Mesendoderm (in vitro differentiated cells): ENCODE data around the gene CIAO2A.

Experiments
- DNase-seq: peaks from one replicate; pipeline ENCODE4 v3.0.0; 2013
- H2AK5ac ChIP-seq: 2 replicates; pipeline ENCODE4 v1.6.1; 2013; ENCODE audit warnings: low read length, inconsistent platforms
- H2BK120ac ChIP-seq: 2 replicates; pipeline ENCODE4 v1.6.1; 2013; ENCODE audit warnings: low read depth, mild to moderate bottlenecking, low read length, moderate library complexity, mixed read lengths
- H2BK15ac ChIP-seq: replicated peaks from 2 replicates; pipeline ENCODE4 v1.6.1; 2013; ENCODE audit warnings: low read depth, mild to moderate bottlenecking, moderate library complexity
- H2BK5ac ChIP-seq: 2 replicates; pipeline ENCODE4 v1.6.1; 2013; ENCODE audit warnings: low read length, inconsistent platforms
- H3K18ac ChIP-seq: 2 replicates; pipeline ENCODE4 v1.6.1; 2013; ENCODE audit warnings: mild to moderate bottlenecking, low read length, mixed read lengths
- H3K23ac ChIP-seq: one replicate; pipeline ENCODE4 v1.6.1; 2013; ENCODE audit warnings: low read length
- H3K27ac ChIP-seq: 2 replicates; pipeline ENCODE4 v1.5.1; 2013; ENCODE audit warnings: low read depth, mild to moderate bottlenecking, inconsistent platforms, low read length, moderate library complexity
- H3K27me3 ChIP-seq: 2 replicates; pipeline ENCODE4 v1.6.1; 2013; ENCODE audit warnings: low read length, control low read depth, mild to moderate bottlenecking, inconsistent platforms; ENCODE audit not compliant: insufficient read depth, poor library complexity
- H3K36me3 ChIP-seq: 2 replicates; pipeline ENCODE4 v1.6.1; 2013; ENCODE audit warnings: low read length, inconsistent platforms; ENCODE audit not compliant: control insufficient read depth, insufficient read depth
- H3K4ac ChIP-seq: one replicate; pipeline ENCODE4 v1.6.1; 2013; ENCODE audit warnings: low read depth, mild to moderate bottlenecking, low read length, moderate library complexity
- H3K4me1 ChIP-seq: 2 replicates; pipeline ENCODE4 v1.6.1; 2013; ENCODE audit warnings: low read depth, low read length, inconsistent platforms; ENCODE audit not compliant: control insufficient read depth
- H3K4me2 ChIP-seq: 2 replicates; pipeline ENCODE4 v1.6.1; 2013; ENCODE audit warnings: low read length
- H3K4me3 ChIP-seq: 2 replicates; pipeline ENCODE4 v1.5.1; 2013; ENCODE audit warnings: mild to moderate bottlenecking, low read length
- H3K56ac ChIP-seq: one replicate; pipeline ENCODE4 v1.6.1; 2013; ENCODE audit warnings: low read length
- H3K79me1 ChIP-seq: 2 replicates; pipeline ENCODE4 v1.6.1; 2013; ENCODE audit warnings: low read length, inconsistent platforms
- H3K79me2 ChIP-seq: 2 replicates; pipeline ENCODE4 v1.6.1; 2013; ENCODE audit warnings: mild to moderate bottlenecking, low read length; ENCODE audit not compliant: control insufficient read depth, insufficient read depth
- H3K9ac ChIP-seq: 2 replicates; pipeline ENCODE4 v1.6.1; 2013; ENCODE audit warnings: low read length, inconsistent platforms
- H4K5ac ChIP-seq: one replicate; pipeline ENCODE4 v1.6.1; 2013; ENCODE audit warnings: low read length
- H4K8ac ChIP-seq: one replicate; pipeline ENCODE4 v1.6.1; 2013; ENCODE audit warnings: low read depth, mild to moderate bottlenecking, control low read depth, low read length, moderate library complexity
- WGBS: extraction: QIAGEN DNeasy Blood & Tissue Kit; methylation state at CpG from one replicate; pipeline ENCODE4 v1.1.7; 2013; ENCODE audit warnings: low lambda C conversion rate, missing lambda C conversion rate; ENCODE audit not compliant: insufficient coverage; ENCODE audit errors: extremely low coverage; 5-methylcytosine and 5-hydroxymethylcytosine counted together

CIAO2A gene

DNA sequence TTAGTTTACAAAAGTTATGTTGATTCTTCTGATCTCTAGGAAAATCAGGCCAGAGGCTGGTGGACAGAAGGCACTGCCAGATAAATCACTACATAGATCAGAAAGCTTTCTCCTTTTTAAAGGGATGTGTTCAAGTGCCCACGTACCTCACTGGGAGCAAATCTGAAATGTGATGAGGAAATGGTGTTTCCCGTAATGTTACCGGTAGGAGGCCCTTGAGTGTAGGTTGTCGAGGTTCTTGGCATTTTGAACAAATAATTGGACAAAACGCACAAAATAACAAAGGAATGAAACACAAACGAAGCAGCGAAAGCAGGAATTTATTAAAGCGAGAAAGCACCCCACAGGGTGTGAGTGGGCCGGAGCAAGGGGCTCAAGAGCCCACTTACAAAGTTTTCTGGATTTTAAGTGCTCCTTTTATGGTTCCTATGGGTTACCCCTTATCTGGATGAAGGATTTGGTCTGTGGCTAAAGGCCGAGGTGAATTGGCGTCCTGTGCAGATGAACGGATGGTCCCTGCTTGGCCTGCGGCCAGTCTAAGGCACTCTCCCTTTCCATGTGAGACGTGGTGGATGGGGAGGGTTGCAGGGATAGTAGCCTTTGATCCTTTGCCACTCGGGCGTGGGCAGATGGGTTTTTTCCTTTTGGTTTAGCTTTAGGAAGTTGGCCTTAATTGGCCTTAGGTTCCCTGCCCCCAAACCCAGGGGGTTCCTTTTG is 3.2 kb upstream of the CIAO2A start:
- H3K79me2 ChIP-seq = peaks cover 24% of the 10 kb centered on the region
- no peak overlapping the region for H2AK5ac ChIP-seq
- H2BK15ac ChIP-seq = no peak overlapping the region
- H3K36me3 ChIP-seq = no peaks in the 10 kb centered on the region
- H3K18ac ChIP-seq = no peak overlapping the region
- H3K4me2 ChIP-seq = peak overlapping the region; percentile 49
- WGBS = no CpG with 5 or more reads among the region's 16 CpGs
- peak overlapping the region; percentile 65 for H3K9ac ChIP-seq
- H3K27me3 ChIP-seq = no peaks in the 10 kb centered on the region
- no peak overlapping the region for H4K8ac ChIP-seq
- H3K4me3 ChIP-seq = peak overlapping the region; percentile 45
- no peak overlapping the region for H3K23ac ChIP-seq
- peaks cover 7% of the 10 kb centered on the region for H3K4me1 ChIP-seq
- peak overlapping the region; percentile 81 for H3K56ac ChIP-seq
- H3K27ac ChIP-seq = no peak overlapping the region
- no peak overlapping the region for H3K4ac ChIP-seq
- peaks cover 19% of the 10 kb centered on the region for H3K79me1 ChIP-seq
- H2BK120ac ChIP-seq = no peak overlapping the region
- no peak overlapping the region for H2BK5ac ChIP-seq
- peak; percentile 52 for DNase-seq
- H4K5ac ChIP-seq = no peak overlapping the region

DNA sequence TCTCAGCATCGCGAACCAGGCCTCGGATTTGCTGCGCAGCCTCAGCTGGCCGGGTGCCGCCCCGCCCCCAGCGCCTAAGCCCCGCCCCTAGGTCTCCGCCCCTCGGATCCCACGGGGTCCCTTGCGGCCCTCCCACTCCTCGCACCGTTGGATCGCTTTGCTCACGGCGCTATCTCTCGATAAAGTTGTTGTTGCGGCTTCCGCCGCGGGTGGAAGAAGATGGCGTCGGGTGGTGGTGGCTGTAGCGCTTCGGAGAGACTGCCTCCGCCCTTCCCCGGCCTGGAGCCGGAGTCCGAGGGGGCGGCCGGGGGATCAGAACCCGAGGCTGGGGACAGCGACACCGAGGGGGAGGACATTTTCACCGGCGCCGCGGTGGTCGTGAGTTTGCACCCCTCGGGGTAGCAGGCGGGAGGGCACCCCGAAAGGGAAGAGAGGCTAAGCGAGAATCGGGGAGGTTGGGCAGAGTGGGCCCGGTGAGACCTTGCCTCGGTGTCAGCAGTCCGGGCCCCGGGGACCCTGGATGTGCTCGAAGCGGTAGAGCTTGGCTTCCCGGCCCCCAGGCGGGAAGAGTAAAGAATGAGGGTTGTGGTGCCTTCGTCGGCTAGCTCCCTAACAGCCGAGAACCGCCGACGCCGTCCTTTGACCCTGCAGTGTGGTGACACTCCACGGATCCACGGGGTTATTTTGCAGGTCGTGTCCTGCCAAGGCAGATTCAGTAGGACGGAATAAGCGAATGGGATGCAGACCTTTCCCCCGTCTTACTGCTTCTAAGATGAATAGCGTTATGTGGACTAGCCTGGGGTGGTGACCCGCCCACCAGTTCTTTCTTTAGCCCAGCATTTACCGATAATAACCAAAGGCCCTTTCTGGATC is 2.4 kb upstream of the CIAO2A start, which contains the start of gene SNX1:
Gene SNX1, plus strand, starts transcription at position 188 of the 873 bp plus-strand sequence. Its CDS starts 32 bp downstream, at position 220.
- Histone ChIP-seq H3K27ac (peak within 1 kb of the TSS; percentile 33), H4K8ac (peak within 1 kb of the TSS; percentile 59), H3K36me3 (no peaks in the 10 kb centered on the region), H3K4me1 (peaks cover 7% of the 10 kb centered on the region), H3K4ac (no peak within 1 kb of the TSS), H3K27me3 (no peaks in the 10 kb centered on the region), H2AK5ac (no peak within 1 kb of the TSS), H2BK15ac (no peak within 1 kb of the TSS), H2BK5ac (no peak within 1 kb of the TSS), H3K18ac (no peak within 1 kb of the TSS), H3K4me3 (peak within 1 kb of the TSS; percentile 45), H3K23ac (no peak within 1 kb of the TSS), H3K79me2 (peaks cover 24% of the 10 kb centered on the region), H4K5ac (no peak within 1 kb of the TSS), H2BK120ac (no peak within 1 kb of the TSS), H3K4me2 (peak within 1 kb of the TSS; percentile 50), H3K79me1 (peaks cover 19% of the 10 kb centered on the region), H3K56ac (peak within 1 kb of the TSS; percentile 81), H3K9ac (peak within 1 kb of the TSS; percentile 65)
- peak; percentile 96 for DNase-seq
- WGBS = no CpG with 5 or more reads among the region's 70 CpGs

DNA sequence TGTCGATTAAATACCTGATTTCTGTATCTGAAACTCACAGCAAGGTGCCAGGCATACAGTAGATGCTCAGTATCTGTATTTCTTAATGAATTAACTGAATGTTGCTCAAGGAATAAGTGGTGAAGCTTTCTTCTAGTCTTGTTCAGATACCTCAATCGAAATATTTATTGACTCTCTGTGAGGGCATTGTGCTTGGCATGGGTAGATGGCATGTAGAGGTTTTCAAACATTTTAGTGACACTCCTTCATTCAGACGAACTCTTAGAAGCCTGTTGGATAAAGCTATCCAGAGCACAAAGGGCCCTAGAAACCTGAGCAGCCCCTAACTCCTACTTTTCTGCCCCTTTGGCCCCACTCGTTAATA is 1.8 kb upstream of the CIAO2A start:
- Histone ChIP-seq H2BK120ac (no peak overlapping the region), H3K4me3 (no peak overlapping the region), H2BK5ac (no peak overlapping the region), H3K27ac (no peak overlapping the region), H4K5ac (no peak overlapping the region), H2BK15ac (no peak overlapping the region), H3K4ac (no peak overlapping the region), H3K79me1 (peaks cover 22% of the 10 kb centered on the region), H3K4me2 (peak overlapping the region; percentile 50), H3K4me1 (peaks cover 7% of the 10 kb centered on the region), H3K9ac (peak overlapping the region; percentile 55), H3K79me2 (peaks cover 27% of the 10 kb centered on the region), H3K56ac (peak overlapping the region; percentile 76), H3K18ac (no peak overlapping the region), H3K23ac (no peak overlapping the region), H4K8ac (peak overlapping the region; percentile 59), H3K36me3 (no peaks in the 10 kb centered on the region), H2AK5ac (no peak overlapping the region), H3K27me3 (no peaks in the 10 kb centered on the region)
- DNase-seq = no peak
- WGBS = no CpG with 5 or more reads among the region's 4 CpGs

DNA sequence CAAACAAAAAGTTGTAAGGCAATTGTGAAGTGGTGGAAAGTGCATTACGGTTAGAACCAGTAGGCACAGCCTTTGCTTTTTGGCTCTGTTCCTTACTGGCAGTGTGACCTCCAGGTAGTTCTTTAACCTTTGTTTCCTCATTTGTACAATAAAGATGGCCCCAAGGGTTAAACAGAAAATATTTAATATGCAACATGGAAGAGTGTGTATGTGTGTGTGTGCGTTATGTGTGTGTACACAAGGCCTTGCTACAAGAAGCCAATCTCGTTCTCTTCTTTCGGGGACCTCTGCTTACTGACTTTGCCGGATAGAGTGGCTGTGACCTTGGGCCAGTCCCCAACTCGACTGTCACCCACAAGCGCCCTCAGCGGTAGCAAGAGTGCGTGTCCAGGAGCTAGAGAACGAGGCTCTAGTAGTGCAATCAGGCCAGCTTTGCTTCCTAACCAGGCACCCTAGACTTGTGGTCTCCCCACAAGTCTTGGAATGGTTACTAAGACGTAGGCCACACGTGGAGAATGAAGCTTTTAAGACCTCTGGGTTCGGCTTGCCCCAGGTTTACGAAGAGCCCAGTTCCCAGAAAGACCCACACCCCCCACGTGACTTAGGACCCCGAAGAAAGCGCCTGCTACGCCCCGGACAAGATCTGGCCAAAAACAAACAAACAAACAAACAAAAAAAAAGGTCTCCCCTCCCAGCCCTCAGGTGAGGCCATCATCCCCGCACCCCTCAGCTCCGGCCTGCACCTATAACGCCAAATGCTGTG is 593 bp downstream of the CIAO2A start:
- H3K27ac ChIP-seq = peak overlapping the region; percentile 6
- H2AK5ac ChIP-seq = no peak overlapping the region
- H4K8ac ChIP-seq = no peak overlapping the region
- DNase-seq = peak; percentile 78
- H4K5ac ChIP-seq = no peak overlapping the region
- no peak overlapping the region for H2BK15ac ChIP-seq
- H3K36me3 ChIP-seq = peaks cover 1% of the 10 kb centered on the region
- peaks cover 19% of the 10 kb centered on the region for H3K79me1 ChIP-seq
- H3K23ac ChIP-seq = no peak overlapping the region
- H3K4me2 ChIP-seq = peak overlapping the region; percentile 98
- peak overlapping the region; percentile 77 for H3K18ac ChIP-seq
- no peak overlapping the region for H2BK120ac ChIP-seq
- H2BK5ac ChIP-seq = peak overlapping the region; percentile 89
- peak overlapping the region; percentile 99 for H3K9ac ChIP-seq
- peak overlapping the region; percentile 99 for H3K56ac ChIP-seq
- peaks cover 7% of the 10 kb centered on the region for H3K4me1 ChIP-seq
- H3K4ac ChIP-seq = no peak overlapping the region
- no peaks in the 10 kb centered on the region for H3K27me3 ChIP-seq
- no CpG with 5 or more reads among the region's 22 CpGs for WGBS
- peak overlapping the region; percentile 97 for H3K4me3 ChIP-seq
- peaks cover 25% of the 10 kb centered on the region for H3K79me2 ChIP-seq

DNA sequence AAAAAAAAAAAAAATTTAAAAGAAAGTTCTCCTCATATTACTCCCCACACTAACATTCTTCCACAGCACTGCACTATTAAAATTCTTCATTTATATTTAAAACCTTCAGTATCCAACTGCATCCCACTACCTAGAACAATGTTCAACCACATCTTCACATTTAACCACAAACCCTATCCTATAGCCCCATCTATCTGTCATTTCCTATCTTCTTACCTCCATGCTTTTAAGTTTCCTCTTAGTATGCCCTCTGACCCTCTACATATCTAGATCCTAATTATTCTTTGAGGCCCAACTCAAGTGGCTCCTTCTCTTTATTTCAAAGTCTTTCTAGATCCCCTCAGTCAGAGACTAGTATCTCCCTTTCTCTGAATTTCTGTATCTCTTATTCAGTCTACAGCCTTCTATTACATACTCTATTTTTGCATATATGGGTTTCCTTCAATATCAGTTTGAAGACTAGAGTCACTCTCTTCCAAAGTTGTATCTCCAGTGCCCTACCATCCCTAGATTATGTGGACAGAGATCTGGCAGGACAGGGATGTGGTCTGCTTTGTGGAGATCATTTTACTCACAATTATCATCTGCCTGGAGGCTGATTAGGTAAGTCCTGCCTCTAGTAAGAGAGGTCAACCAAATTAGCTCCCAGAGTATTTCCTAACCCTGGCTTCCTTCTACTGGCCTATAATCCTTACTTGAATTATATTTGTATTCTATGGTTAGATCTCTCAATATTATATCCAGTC is 1.4 kb downstream of the CIAO2A start:
- no peak overlapping the region for H3K4me3 ChIP-seq
- peaks cover 23% of the 10 kb centered on the region for H3K79me2 ChIP-seq
- no peak overlapping the region for H2AK5ac ChIP-seq
- no peaks in the 10 kb centered on the region for H3K27me3 ChIP-seq
- H3K18ac ChIP-seq = no peak overlapping the region
- no peak overlapping the region for H2BK15ac ChIP-seq
- H3K56ac ChIP-seq = peak overlapping the region; percentile 53
- peak overlapping the region; percentile 99 for H3K9ac ChIP-seq
- DNase-seq = peak; percentile 44
- H3K79me1 ChIP-seq = peaks cover 19% of the 10 kb centered on the region
- H3K23ac ChIP-seq = no peak overlapping the region
- no peak overlapping the region for H2BK5ac ChIP-seq
- H3K27ac ChIP-seq = no peak overlapping the region
- H3K36me3 ChIP-seq = peaks cover 2% of the 10 kb centered on the region
- H4K8ac ChIP-seq = no peak overlapping the region
- H4K5ac ChIP-seq = no peak overlapping the region
- H3K4me2 ChIP-seq = peak overlapping the region; percentile 37
- H2BK120ac ChIP-seq = no peak overlapping the region
- H3K4me1 ChIP-seq = peaks cover 7% of the 10 kb centered on the region
- H3K4ac ChIP-seq = no peak overlapping the region
